NCI-H187 treated with DMSO at 0.1 percent for 48 hours (cell line): ENCODE results near the gene ADAMTS15.

ENCODE experiments used
- DNase-seq: peaks from one replicate; lab custom pipeline; 2025; lab: John Stamatoyannopoulos, UW

Gene ADAMTS15

GRCh38 chr11:130462931-130463330 is 14.5 kb downstream of the ADAMTS15 start:
- DNase-seq, result no peak

GRCh38 chr11:130464291-130464812 is 15.9 kb downstream of the ADAMTS15 start:
- no peak for DNase-seq

- no peak for DNase-seq
These were observed 16.8 kb downstream of the ADAMTS15 start for GRCh38 chr11:130465263-130465662.

GRCh38 chr11:130467116-130467900 is 18.9 kb downstream of the ADAMTS15 start:
- DNase-seq, result no peak

- DNase-seq, result no peak
These were observed 20.7 kb downstream of the ADAMTS15 start for GRCh38 chr11:130469181-130469580.

- DNase-seq, result no peak
These were observed 22.6 kb downstream of the ADAMTS15 start for GRCh38 chr11:130470832-130471706.

GRCh38 chr11:130471731-130472433 is 23.4 kb downstream of the ADAMTS15 start:
- DNase-seq, result no peak

GRCh38 chr11:130472434-130472961 is 24.1 kb downstream of the ADAMTS15 start:
- DNase-seq, result no peak

GRCh38 chr11:130473056-130473794 is 24.8 kb downstream of the ADAMTS15 start:
- no peak for DNase-seq

GRCh38 chr11:130473795-130474377 is 25.4 kb downstream of the ADAMTS15 start:
- no peak for DNase-seq

GRCh38 chr11:130474637-130475400 is 26.4 kb downstream of the ADAMTS15 start:
- DNase-seq, result no peak

- no peak for DNase-seq
These were observed 27.1 kb downstream of the ADAMTS15 start for GRCh38 chr11:130475426-130476053.

GRCh38 chr11:130476200-130476921 is 27.9 kb downstream of the ADAMTS15 start:
- DNase-seq, result no peak

- no peak for DNase-seq
These were observed 28.6 kb downstream of the ADAMTS15 start for GRCh38 chr11:130476922-130477491.

GRCh38 chr11:130477586-130478203 is 29.2 kb downstream of the ADAMTS15 start:
- DNase-seq, result no peak

- no peak for DNase-seq
These were observed 29.8 kb downstream of the ADAMTS15 start for GRCh38 chr11:130478204-130478701.

- no peak for DNase-seq
These were observed 30.4 kb downstream of the ADAMTS15 start for GRCh38 chr11:130478881-130479280.

GRCh38 chr11:130480186-130480585 is 31.7 kb downstream of the ADAMTS15 start:
- DNase-seq, result no peak
